ENCODE measurements around the gene NOP14. TPM values are rescaled to one million over a fixed set of nuclear protein-coding genes. Genes with fewer than 3 reads are reported as not detected.

The NOP14 gene
- total RNA-seq, 6 experiments from 2014 or later = 16.1 to 24.7 (median 19.5) TPM

DNA sequence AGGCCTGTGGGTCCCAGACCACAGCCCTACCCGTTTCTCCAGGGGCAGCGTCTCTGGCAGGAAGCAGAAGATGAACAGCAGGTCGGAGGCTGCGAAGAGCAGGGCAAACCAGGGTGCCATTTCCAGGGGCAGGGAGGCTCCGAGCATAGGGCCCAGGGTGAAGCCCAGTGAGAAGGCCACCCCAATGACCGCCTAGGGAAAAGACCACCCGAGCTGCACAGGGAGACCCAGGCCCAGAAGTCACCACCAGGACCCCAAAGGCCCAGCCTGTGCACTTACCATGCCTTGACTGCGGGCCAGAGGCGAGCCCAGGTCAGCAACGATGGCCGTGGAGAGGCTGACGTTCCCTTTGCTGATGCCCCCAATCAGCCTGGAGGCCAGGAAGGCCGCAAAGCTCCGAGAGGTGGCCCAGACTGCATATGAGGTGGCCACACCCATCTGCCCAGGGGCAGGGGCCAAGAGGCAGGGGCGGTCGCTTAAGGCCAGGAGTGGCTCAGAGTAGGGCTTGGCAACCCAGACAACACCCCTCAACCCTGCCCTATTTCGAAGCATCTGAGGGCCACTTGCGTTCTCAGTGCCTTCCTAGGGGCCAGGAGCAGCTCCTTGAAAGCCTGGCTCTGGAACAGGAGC, 30.8 kb downstream of the NOP14 start:
- Histone ChIP-seq H3K9me3 (no peaks in the 10 kb centered on the region), H3K4me1 (peaks cover 0 to 18% (median 3%) of the 10 kb centered on the region in 4 donors), H3K27me3 (no peaks in the 10 kb centered on the region), H3K27ac (peak overlapping the region in 1 of 3 donors; percentile 18), H3K4me3 (no peak overlapping the region), H3K36me3 (peaks cover 0 to 17% (median 3%) of the 10 kb centered on the region in 4 donors)
- ATAC-seq = no peak
- WGBS (ENCODE audit: insufficient coverage, low coverage, low lambda C conversion rate, missing lambda C conversion rate) = 100% methylated on average over 1 of the region's 18 CpGs
- intact Hi-C loops (cut with DNase I) = loop anchor here in 1 of 2 donors (10.0 kb wide), 1 partner anchor 168 kb away; no protein-coding TSS in a partner anchor
- no peak for TF ChIP-seq POLR2A (IDR thresholded peaks at IDR 0.05)
- TF ChIP-seq, protein P1, sequence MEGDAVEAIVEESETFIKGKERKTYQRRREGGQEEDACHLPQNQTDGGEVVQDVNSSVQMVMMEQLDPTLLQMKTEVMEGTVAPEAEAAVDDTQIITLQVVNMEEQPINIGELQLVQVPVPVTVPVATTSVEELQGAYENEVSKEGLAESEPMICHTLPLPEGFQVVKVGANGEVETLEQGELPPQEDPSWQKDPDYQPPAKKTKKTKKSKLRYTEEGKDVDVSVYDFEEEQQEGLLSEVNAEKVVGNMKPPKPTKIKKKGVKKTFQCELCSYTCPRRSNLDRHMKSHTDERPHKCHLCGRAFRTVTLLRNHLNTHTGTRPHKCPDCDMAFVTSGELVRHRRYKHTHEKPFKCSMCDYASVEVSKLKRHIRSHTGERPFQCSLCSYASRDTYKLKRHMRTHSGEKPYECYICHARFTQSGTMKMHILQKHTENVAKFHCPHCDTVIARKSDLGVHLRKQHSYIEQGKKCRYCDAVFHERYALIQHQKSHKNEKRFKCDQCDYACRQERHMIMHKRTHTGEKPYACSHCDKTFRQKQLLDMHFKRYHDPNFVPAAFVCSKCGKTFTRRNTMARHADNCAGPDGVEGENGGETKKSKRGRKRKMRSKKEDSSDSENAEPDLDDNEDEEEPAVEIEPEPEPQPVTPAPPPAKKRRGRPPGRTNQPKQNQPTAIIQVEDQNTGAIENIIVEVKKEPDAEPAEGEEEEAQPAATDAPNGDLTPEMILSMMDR (IDR thresholded peaks at IDR 0.05) = no peak
- peak; percentile 19 to 57 (median 47) for DNase-seq

DNA sequence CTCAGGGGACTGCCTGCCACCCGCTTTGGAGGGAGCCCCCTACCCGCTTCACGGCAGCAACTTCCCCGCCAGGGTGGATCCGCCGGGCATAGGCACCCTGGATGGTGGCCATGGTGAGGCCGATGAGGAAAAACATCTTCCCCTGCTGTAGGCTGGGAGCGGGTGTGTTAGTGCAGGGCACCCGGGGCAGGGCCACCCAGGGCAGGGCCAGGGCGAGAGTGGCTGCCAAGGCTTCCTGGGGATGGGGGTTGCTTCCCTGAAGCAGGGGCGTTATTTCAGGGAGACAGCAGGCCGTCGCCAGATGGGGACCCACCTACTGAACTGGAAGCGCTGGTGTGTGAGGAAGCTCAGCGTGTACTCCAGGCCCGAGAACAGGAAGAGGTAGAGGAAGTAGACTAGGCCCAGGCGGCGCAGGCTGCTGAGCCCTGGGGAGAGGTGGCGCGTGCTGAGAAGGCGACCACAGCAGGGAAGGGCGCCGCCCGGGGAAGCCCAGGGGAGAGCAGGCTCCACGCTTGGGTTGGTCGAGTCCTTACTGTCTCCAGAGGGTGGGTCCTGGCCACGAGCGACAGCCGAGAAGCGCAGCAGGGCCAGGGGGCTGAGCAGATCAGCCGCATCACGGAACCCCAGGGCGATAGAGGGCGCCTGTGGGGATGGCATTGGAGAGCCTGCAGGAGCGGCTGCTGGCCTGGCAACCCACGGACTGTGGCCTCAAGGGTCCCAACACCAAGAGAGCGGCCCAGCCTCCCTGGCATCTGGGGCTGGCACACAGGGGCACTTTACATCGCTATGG, 31.5 kb downstream of the NOP14 start:
- H3K4me3 ChIP-seq = no peak overlapping the region
- DNase-seq = peak; percentile 65 to 81 (median 74)
- H3K9me3 ChIP-seq = no peaks in the 10 kb centered on the region
- intact Hi-C loops (cut with DNase I) = loop anchor here in 1 of 2 donors (10.0 kb wide), 1 partner anchor 167 kb away; no protein-coding TSS in a partner anchor
- ATAC-seq = peak; percentile 24 to 48 (median 29)
- TF ChIP-seq, protein P1 (IDR thresholded peaks at IDR 0.05) = no peak
- TF ChIP-seq POLR2A (IDR thresholded peaks at IDR 0.05) = no peak
- H3K27me3 ChIP-seq = no peaks in the 10 kb centered on the region
- H3K4me1 ChIP-seq = peaks cover 0 to 18% (median 3%) of the 10 kb centered on the region in 4 donors
- 54% methylated on average over 10 of the region's 38 CpGs for WGBS (ENCODE audit: insufficient coverage, low coverage, low lambda C conversion rate, missing lambda C conversion rate)
- H3K27ac ChIP-seq = peak overlapping the region in 1 of 3 donors; percentile 18
- peaks cover 0 to 23% (median 5%) of the 10 kb centered on the region in 4 donors for H3K36me3 ChIP-seq

- ATAC-seq = peak in 1 of 4 donors; percentile 2
- H3K9me3 ChIP-seq = no peaks in the 10 kb centered on the region
- H3K4me3 ChIP-seq = no peak overlapping the region
- peak; percentile 33 to 59 (median 52) for DNase-seq
- H3K36me3 ChIP-seq = peaks cover 0 to 31% (median 8%) of the 10 kb centered on the region in 4 donors
- 76% methylated on average over 3 of the region's 34 CpGs for whole genome bisulfite sequencing (ENCODE audit: insufficient coverage, low coverage, low lambda C conversion rate, missing lambda C conversion rate)
- H3K27ac ChIP-seq = peak overlapping the region in 2 of 3 donors; percentile 16 to 54
- H3K4me1 ChIP-seq = peaks cover 0 to 18% (median 2%) of the 10 kb centered on the region in 4 donors
- intact Hi-C loops (cut with DNase I) = loop anchor here in 1 of 2 donors (10.0 kb wide), 1 partner anchor 166 kb away; no protein-coding TSS in a partner anchor
- no peaks in the 10 kb centered on the region for H3K27me3 ChIP-seq
- TF ChIP-seq POLR2A (IDR thresholded peaks at IDR 0.05) = no peak
- TF ChIP-seq, protein P1 (IDR thresholded peaks at IDR 0.05) = peak in 1 of 4 donors; percentile 20
These were observed 32.3 kb downstream of the NOP14 start for GRCh38 chr4:2930758-2931511.

DNA sequence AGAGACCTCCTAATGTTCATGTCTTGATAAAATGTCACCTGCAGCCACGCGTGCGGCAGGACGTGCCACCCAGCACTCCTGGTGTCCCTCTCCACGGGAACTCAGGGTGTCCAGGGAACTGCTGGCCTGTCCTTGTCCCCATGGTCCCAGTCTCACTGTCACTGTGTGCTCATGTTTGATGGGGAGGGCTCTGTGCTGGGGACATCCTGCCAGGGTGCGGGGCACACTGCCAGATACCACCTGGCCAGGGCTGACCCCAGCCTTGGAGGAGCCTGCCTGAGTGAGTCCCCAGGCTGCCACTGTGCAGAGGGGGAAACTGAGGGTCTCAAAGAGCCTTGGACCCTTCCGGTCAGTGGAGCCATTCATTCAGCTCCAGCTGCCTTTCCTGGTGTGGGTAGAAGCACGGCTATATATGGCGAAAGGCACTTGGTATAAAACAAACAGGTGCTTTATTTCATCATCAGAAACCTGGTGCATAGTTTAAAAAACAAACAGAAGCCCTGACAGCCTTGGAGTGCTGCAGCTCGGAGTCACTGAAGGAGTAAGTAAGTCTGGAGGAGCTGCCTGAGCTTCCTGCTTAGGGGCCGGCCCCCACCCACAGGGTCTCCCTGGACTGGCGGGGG, 33.0 kb downstream of the NOP14 start:
- Histone ChIP-seq H3K4me3 (no peak overlapping the region), H3K27ac (peak overlapping the region in 2 of 3 donors; percentile 16 to 54), H3K27me3 (no peaks in the 10 kb centered on the region), H3K4me1 (peaks cover 0 to 15% (median 0%) of the 10 kb centered on the region in 4 donors), H3K36me3 (peaks cover 0 to 38% (median 9%) of the 10 kb centered on the region in 4 donors), H3K9me3 (no peaks in the 10 kb centered on the region)
- peak in 2 of 3 donors; percentile 15 to 59 for DNase-seq
- TF ChIP-seq, protein P1 (IDR thresholded peaks at IDR 0.05) = no peak
- no peak for TF ChIP-seq POLR2A (IDR thresholded peaks at IDR 0.05)
- intact Hi-C loops (cut with DNase I) = loop anchor here in 1 of 2 donors (10.0 kb wide), 1 partner anchor 165 kb away; no protein-coding TSS in a partner anchor
- ATAC-seq = peak in 3 of 4 donors; percentile 1 to 28 (median 20)
- 69% methylated on average over 11 of the region's 12 CpGs for WGBS (ENCODE audit: insufficient coverage, low coverage, low lambda C conversion rate, missing lambda C conversion rate)
